SK-N-MC (cell line): ENCODE measurements around the gene GIPC3.

Experiments used
- FOXP2 ChIP-seq: optimal IDR thresholded peaks from 2 replicates; pipeline ENCODE3; 2011; ENCODE audit warnings: mild to moderate bottlenecking, moderate library complexity; ENCODE audit not compliant: insufficient read depth; ENCODE audit errors: extremely low read length, control extremely low read depth
- POLR2AphosphoS5 ChIP-seq: IDR thresholded peaks from 2 replicates; pipeline ENCODE4 v1.6.1; 2012; ENCODE audit warnings: mild to moderate bottlenecking, low read depth, low read length, borderline replicate concordance

DNA sequence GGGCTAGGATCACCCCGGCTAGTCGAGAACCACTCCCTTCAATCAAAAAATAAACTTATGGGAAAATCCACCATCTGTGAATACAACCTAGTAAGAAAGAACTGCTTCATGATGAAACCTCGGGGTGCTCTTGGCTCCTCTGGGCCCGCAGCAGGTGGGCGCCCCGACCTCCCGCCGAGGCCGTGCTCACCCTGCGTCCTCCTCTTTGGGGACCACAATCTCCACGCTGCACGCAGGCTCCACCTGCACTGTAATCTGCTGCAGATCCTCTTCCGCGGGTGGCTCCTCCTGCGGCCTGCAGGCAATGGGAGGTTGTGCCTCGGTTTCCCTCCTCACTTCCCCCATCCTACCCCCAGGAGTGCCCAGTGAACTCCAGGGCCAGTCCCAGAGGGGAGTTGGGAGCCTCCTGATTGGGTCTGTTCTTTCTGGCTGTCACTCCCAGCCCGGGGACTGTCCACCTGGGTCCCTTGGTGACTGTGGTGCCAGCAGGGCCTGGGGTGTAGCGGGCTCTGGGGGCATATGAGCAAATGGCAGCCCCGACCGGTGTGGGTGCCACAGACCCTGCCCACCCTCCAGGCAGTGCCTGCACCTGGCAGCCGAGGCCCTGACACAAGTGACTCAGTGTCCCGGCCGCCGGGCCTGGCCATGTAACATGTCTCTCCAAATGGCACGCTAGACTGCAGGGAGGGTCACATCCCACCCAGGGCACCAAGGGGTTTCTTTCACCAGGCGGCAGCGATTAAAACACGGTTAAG is 56.4 kb downstream of the GIPC3 start:
- TF ChIP-seq FOXP2, result no peak
- no peak for TF ChIP-seq POLR2AphosphoS5
